SK-N-SH treated with all-trans-retinoic acid at 6 μM for 48 hours (cell line): ENCODE measurements around the gene FAM219B.

Experiments
- ARNTL ChIP-seq: fragments of 450-650 bp; formaldehyde crosslinking; IDR thresholded peaks from 2 replicates; pipeline ENCODE4 v1.5.0; 2020; ENCODE audit warnings: low read depth, mild to moderate bottlenecking, moderate library complexity, borderline replicate concordance
- CSRNP3 ChIP-seq: fragments of 250-450 bp; sonication (Bioruptor Pico); IDR thresholded peaks from 2 replicates; pipeline ENCODE4 v1.5.1; 2021; ENCODE audit warnings: mild to moderate bottlenecking, moderate library complexity
- OSR1 ChIP-seq: fragments of 250-450 bp; sonication (Bioruptor Pico); IDR thresholded peaks from 2 replicates; pipeline ENCODE4 v1.8.0; 2022; ENCODE audit warnings: moderate library complexity, mild to moderate bottlenecking, inconsistent platforms
- PATZ1 ChIP-seq: fragments of 250-450 bp; sonication (Bioruptor Pico); IDR thresholded peaks from 2 replicates; pipeline ENCODE4 v1.8.0; 2020; ENCODE audit warnings: mild to moderate bottlenecking, moderate library complexity, borderline replicate concordance
- PPARA ChIP-seq: fragments of 250-450 bp; sonication (Bioruptor Pico); IDR thresholded peaks from 2 replicates; pipeline ENCODE4 v1.5.0; 2020; ENCODE audit warnings: mild to moderate bottlenecking, borderline replicate concordance
- SNAI2 ChIP-seq: fragments of 250-450 bp; sonication (Bioruptor Pico); IDR thresholded peaks from 2 replicates; pipeline ENCODE4 v1.5.0; 2020; ENCODE audit warnings: mild to moderate bottlenecking, moderate library complexity
- ZFP3 ChIP-seq: fragments of 250-450 bp; sonication (Bioruptor Pico); IDR thresholded peaks from 2 replicates; pipeline ENCODE4 v1.5.0; 2020; ENCODE audit warnings: mild to moderate bottlenecking, moderate library complexity
- ZFP30 ChIP-seq: fragments of 450-650 bp; formaldehyde crosslinking; IDR thresholded peaks from 2 replicates; pipeline ENCODE4 v1.5.0; 2022; ENCODE audit warnings: mild to moderate bottlenecking, moderate library complexity
- ZNF565 ChIP-seq: fragments of 450-650 bp; formaldehyde crosslinking; conservative IDR thresholded peaks from 2 replicates; pipeline ENCODE4 v1.5.0; 2020; ENCODE audit warnings: low read depth, mild to moderate bottlenecking, moderate library complexity
- ZNF70 ChIP-seq: fragments of 450-650 bp; formaldehyde crosslinking; IDR thresholded peaks from 2 replicates; pipeline ENCODE4 v1.5.0; 2020; ENCODE audit warnings: mild to moderate bottlenecking, moderate library complexity
- TF ChIP-seq, protein P1 (sequence below): fragments of 250-450 bp; sonication (Bioruptor Pico); IDR thresholded peaks from 2 replicates; pipeline ENCODE4 v1.8.0; 2021; ENCODE audit warnings: low read depth, mild to moderate bottlenecking, moderate library complexity, borderline replicate concordance

DNA sequence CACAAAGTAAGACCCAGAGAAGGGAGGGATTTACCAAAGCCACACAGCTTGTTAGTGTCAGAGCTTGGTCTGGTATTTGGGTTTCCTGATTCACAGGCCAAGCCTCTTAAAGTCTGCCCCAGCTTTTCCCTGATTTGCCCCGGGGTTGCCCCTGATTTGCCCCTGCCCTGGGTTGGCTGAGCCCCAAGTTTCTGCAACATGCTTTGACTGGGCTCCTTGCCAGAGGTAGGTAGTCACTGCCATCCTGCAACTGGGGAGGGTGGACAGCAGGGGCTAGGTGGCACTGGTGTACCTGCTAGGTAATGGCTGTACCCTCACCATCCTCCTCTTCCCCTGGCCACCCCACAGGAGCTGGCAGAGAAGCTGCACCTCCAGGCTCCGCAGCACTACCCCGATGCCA lies 14.3 kb downstream of the FAM219B start:
- TF ChIP-seq ARNTL (CRISPR knock-in tag) (no peak), OSR1 (CRISPR knock-in tag) (no peak), PATZ1 (CRISPR knock-in tag) (no peak), ZFP30 (CRISPR knock-in tag) (no peak), ZFP3 (CRISPR knock-in tag) (no peak), ZNF70 (CRISPR knock-in tag) (no peak), PPARA (CRISPR knock-in tag) (no peak), ZNF565 (CRISPR knock-in tag) (no peak), SNAI2 (no peak), CSRNP3 (no peak)
- TF ChIP-seq, protein P1, sequence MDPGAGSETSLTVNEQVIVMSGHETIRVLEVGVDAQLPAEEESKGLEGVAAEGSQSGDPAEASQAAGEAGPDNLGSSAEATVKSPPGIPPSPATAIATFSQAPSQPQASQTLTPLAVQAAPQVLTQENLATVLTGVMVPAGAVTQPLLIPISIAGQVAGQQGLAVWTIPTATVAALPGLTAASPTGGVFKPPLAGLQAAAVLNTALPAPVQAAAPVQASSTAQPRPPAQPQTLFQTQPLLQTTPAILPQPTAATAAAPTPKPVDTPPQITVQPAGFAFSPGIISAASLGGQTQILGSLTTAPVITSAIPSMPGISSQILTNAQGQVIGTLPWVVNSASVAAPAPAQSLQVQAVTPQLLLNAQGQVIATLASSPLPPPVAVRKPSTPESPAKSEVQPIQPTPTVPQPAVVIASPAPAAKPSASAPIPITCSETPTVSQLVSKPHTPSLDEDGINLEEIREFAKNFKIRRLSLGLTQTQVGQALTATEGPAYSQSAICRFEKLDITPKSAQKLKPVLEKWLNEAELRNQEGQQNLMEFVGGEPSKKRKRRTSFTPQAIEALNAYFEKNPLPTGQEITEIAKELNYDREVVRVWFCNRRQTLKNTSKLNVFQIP (CRISPR knock-in tag): no peak
